Right renal cortex interstitium (tissue), 3 donors: ENCODE measurements around the gene MAP2K3. TPM values are rescaled to one million over a fixed set of nuclear protein-coding genes. Genes with fewer than 3 reads are reported as not detected.
"Not testable (repeated sequence)": the region's sequence is repeated elsewhere in the genome, so short reads cannot be mapped to it uniquely, and the experiment has no call there.

ENCODE experiments used
- DNase-seq, 3 donors: peaks; one replicate each; pipeline ENCODE4 v3.0.0-alpha.2; 2013; ENCODE audit warnings: low read depth in 3 of 3, low spot score in 2 of 3
- polyA plus RNA-seq, 3 donors: library from polyadenylated mRNA; unstranded; fragments of 120-200 nt; gene quantifications; one replicate each; pipeline ENCODE4 v1.2.1, GENCODE V29; 2013; ENCODE audit not compliant: insufficient read length in 3 of 3

The MAP2K3 gene
- polyA plus RNA-seq, 3 donors = 17.3 to 21.8 (median 17.6) TPM

- DNase-seq = not testable (repeated sequence)
Measured at GRCh38 chr17:21321744-21322191, 37.3 kb downstream of the MAP2K3 start.

- not testable (repeated sequence) for DNase-seq
Measured at GRCh38 chr17:21323257-21324111, 39.0 kb downstream of the MAP2K3 start.

- DNase-seq = not testable (repeated sequence)
Measured at GRCh38 chr17:21324741-21325140, 40.2 kb downstream of the MAP2K3 start.

- not testable (repeated sequence) for DNase-seq
Measured at GRCh38 chr17:21327921-21328320, 43.4 kb downstream of the MAP2K3 start.

- not testable (repeated sequence) for DNase-seq
Measured at GRCh38 chr17:21328778-21329177, 44.3 kb downstream of the MAP2K3 start.

GRCh38 chr17:21330436-21331160, 46.1 kb downstream of the MAP2K3 start:
- no peak for DNase-seq

- not testable (repeated sequence) for DNase-seq
Measured at GRCh38 chr17:21336541-21337294, 52.2 kb downstream of the MAP2K3 start.

GRCh38 chr17:21337981-21338625, 53.6 kb downstream of the MAP2K3 start:
- DNase-seq = not testable (repeated sequence)

- no peak for DNase-seq
Measured at GRCh38 chr17:21339011-21339410, 54.5 kb downstream of the MAP2K3 start.

GRCh38 chr17:21339571-21339970, 55.1 kb downstream of the MAP2K3 start:
- DNase-seq = not testable (repeated sequence)

GRCh38 chr17:21340407-21340806, 55.9 kb downstream of the MAP2K3 start:
- not testable (repeated sequence) for DNase-seq

- not testable (repeated sequence) for DNase-seq
Measured at GRCh38 chr17:21341279-21341678, 56.8 kb downstream of the MAP2K3 start.

- not testable (repeated sequence) for DNase-seq
Measured at GRCh38 chr17:21341925-21342540, 57.5 kb downstream of the MAP2K3 start.

- DNase-seq = not testable (repeated sequence)
Measured at GRCh38 chr17:21343061-21343949, 58.8 kb downstream of the MAP2K3 start.

- not testable (repeated sequence) for DNase-seq
Measured at GRCh38 chr17:21344801-21345200, 60.3 kb downstream of the MAP2K3 start.

GRCh38 chr17:21345236-21345635, 60.7 kb downstream of the MAP2K3 start:
- DNase-seq = no peak

- not testable (repeated sequence) for DNase-seq
Measured at GRCh38 chr17:21346107-21346506, 61.6 kb downstream of the MAP2K3 start.

- not testable (repeated sequence) for DNase-seq
Measured at GRCh38 chr17:21346651-21347250, 62.2 kb downstream of the MAP2K3 start.
